HG03378 (cell line): Measurements from ENCODE around the gene RFC1.

Source experiments
- ATAC-seq: cut with Tn5 transposase; IDR thresholded peaks from one replicate; pipeline ENCODE4 v1.9.1; 2021; ENCODE audit warnings: mild to moderate bottlenecking, moderate library complexity; ENCODE audit not compliant: unreplicated experiment

The RFC1 gene

DNA sequence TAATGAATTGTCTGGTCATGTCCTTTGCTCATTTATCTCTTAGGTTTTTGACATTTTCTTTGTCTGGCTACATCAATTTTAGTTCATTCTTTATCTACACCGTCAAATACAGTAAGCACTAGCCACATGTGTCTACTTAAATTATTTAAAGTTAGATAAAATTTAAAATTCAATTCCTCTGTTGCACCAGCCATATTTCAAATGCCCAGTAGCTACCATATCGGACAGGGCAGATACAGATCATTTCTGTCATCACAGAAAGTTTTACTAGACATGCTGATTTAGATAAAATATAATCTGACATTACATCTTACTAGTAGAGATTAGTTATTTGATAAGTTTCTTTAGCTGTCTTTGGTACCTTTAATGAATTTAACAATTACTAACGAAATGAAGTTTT lies 122.7 kb downstream of the RFC1 start:
- ATAC-seq: no peak
